ENCODE results near the gene GANC. TPM values are rescaled to one million over a fixed set of nuclear protein-coding genes. Genes with fewer than 3 reads are reported as not detected.

The GANC gene
- total RNA-seq, 6 donors from 2014 or later, result 67.3 to 295 (median 99.8) TPM

GRCh38 chr15:42387603-42388002, 114.6 kb downstream of the GANC start:
- peak overlapping the region in 1 of 4 donors; percentile 51 for H3K27ac ChIP-seq
- no peaks in the 10 kb centered on the region for H3K9me3 ChIP-seq
- H3K4me1 ChIP-seq, result peaks cover 15 to 25% (median 17%) of the 10 kb centered on the region in 4 donors
- no peak overlapping the region for H3K4me3 ChIP-seq
- DNase-seq (peak in 1 of 2 donors; percentile 54), ATAC-seq (ENCODE audit: low FRiP score in 2 of 2) (peak in 1 of 2 donors; percentile 70)
- 44 to 54% methylated on average over 8 of the region's 8 CpGs for whole genome bisulfite sequencing, 2 donors
- no peaks in the 10 kb centered on the region for H3K27me3 ChIP-seq
- H3K36me3 ChIP-seq, result peaks cover 0 to 9% (median 4%) of the 10 kb centered on the region in 4 donors
- TF ChIP-seq POLR2A (IDR thresholded peaks at IDR 0.05), result no peak
- no peak for TF ChIP-seq POLR2AphosphoS5 (IDR thresholded peaks at IDR 0.05)
- TF ChIP-seq EP300 (IDR thresholded peaks at IDR 0.05), result no peak
- TF ChIP-seq CTCF (IDR thresholded peaks at IDR 0.05), result no peak

GRCh38 chr15:42392309-42393024, 119.5 kb downstream of the GANC start:
- WGBS, 2 donors, result 90 to 95% methylated on average over 7 to 11 of the region's 11 CpGs

GRCh38 chr15:42394106-42394505, 121.1 kb downstream of the GANC start:
- no peak overlapping the region for H3K27ac ChIP-seq
- TF ChIP-seq POLR2A (IDR thresholded peaks at IDR 0.05) (no peak), EP300 (IDR thresholded peaks at IDR 0.05) (no peak), POLR2AphosphoS5 (IDR thresholded peaks at IDR 0.05) (no peak), CTCF (IDR thresholded peaks at IDR 0.05) (no peak)
- ATAC-seq (ENCODE audit: low FRiP score in 2 of 2), result no peak

More at GRCh38 chr15:42392309-42393024, 119.5 kb downstream of the GANC start:
- no peak overlapping the region for H3K27ac ChIP-seq
- no peak for TF ChIP-seq CTCF (IDR thresholded peaks at IDR 0.05)
- no peak for TF ChIP-seq POLR2A (IDR thresholded peaks at IDR 0.05)
- TF ChIP-seq POLR2AphosphoS5 (IDR thresholded peaks at IDR 0.05), result no peak
- TF ChIP-seq EP300 (IDR thresholded peaks at IDR 0.05), result no peak
- ATAC-seq (ENCODE audit: low FRiP score in 2 of 2) (no peak), DNase-seq (no peak)
- peaks cover 0 to 7% (median 0%) of the 10 kb centered on the region in 4 donors for H3K36me3 ChIP-seq
- H3K4me1 ChIP-seq, result peaks cover 0 to 10% (median 3%) of the 10 kb centered on the region in 4 donors
- H3K27me3 ChIP-seq, result no peaks in the 10 kb centered on the region
- H3K4me3 ChIP-seq, result no peak overlapping the region
- no peaks in the 10 kb centered on the region for H3K9me3 ChIP-seq

DNA sequence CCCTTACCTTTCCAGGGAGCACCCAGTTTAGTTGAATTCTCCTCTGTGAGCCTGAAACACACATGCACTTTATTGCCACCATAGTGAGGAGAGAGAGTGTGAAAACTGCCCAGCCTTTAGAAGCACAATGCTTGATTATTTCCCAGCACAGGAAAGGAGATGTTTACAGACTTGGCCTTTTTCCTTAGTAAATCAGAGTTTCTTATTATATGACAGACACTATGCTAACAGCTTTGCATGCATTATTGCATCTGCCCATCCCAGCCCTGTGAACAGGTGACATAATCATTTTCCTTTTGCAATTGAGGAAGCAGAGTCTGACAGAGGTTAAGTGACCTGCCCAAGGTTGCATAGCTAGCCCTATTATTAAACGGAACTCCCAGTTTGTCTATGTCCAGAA, 122.8 kb downstream of the GANC start:
- TF ChIP-seq POLR2AphosphoS5 (IDR thresholded peaks at IDR 0.05) (no peak), EP300 (IDR thresholded peaks at IDR 0.05) (no peak), POLR2A (IDR thresholded peaks at IDR 0.05) (no peak), CTCF (IDR thresholded peaks at IDR 0.05) (no peak)
- Histone ChIP-seq H3K9me3 (no peaks in the 10 kb centered on the region), H3K27me3 (no peaks in the 10 kb centered on the region), H3K27ac (no peak overlapping the region), H3K4me3 (no peak overlapping the region), H3K36me3 (peaks cover 6 to 23% (median 7%) of the 10 kb centered on the region in 4 donors), H3K4me1 (no peaks in the 10 kb centered on the region)
- DNase-seq, result no peak
- WGBS, 2 donors, result 60 to 75% methylated on average over 1 of the region's 1 CpG
- no peak for ATAC-seq (ENCODE audit: low FRiP score in 2 of 2)

More at GRCh38 chr15:42394106-42394505, 121.1 kb downstream of the GANC start:
- WGBS, 2 donors, result 88 to 91% methylated on average over 13 of the region's 13 CpGs
- H3K9me3 ChIP-seq, result no peaks in the 10 kb centered on the region
- H3K27me3 ChIP-seq, result no peaks in the 10 kb centered on the region
- peaks cover 0 to 11% (median 0%) of the 10 kb centered on the region in 4 donors for H3K36me3 ChIP-seq
- peak in 1 of 2 donors; percentile 30 for DNase-seq
- no peak overlapping the region for H3K4me3 ChIP-seq
- H3K4me1 ChIP-seq, result no peaks in the 10 kb centered on the region

Measured in upper lobe of left lung (tissue), 6 donors.